Ureter (tissue), 1 donor: ENCODE data around the gene TEX36. TPM values are rescaled to one million over a fixed set of nuclear protein-coding genes. Genes with fewer than 3 reads are reported as not detected.
"Not testable (repeated sequence)": the region's sequence is repeated elsewhere in the genome, so short reads cannot be mapped to it uniquely, and the experiment has no call there.

Source experiments
- DNase-seq: peaks from one replicate; pipeline ENCODE4 v3.0.0-alpha.2; 2020; ENCODE audit warnings: low spot score
- total RNA-seq: library from RNA; stranded (reverse); gene quantifications from one replicate; pipeline ENCODE4 v1.2.4, GENCODE V29; 2023
- donor health status: DM: yes; HTN: yes; CAD: no.

The TEX36 gene
- total RNA-seq, 1 donor from 2014 or later: not detected

- DNase-seq: no peak
These were observed 51.2 kb downstream of the TEX36 start for GRCh38 chr10:125631806-125632205.

GRCh38 chr10:125629758-125630376 is 53.1 kb downstream of the TEX36 start:
- DNase-seq: no peak

- no peak for DNase-seq
These were observed 54.6 kb downstream of the TEX36 start for GRCh38 chr10:125628104-125629049.

GRCh38 chr10:125627646-125628045 is 55.3 kb downstream of the TEX36 start:
- DNase-seq: no peak

- DNase-seq: no peak
These were observed 56.3 kb downstream of the TEX36 start for GRCh38 chr10:125626671-125627070.

GRCh38 chr10:125625586-125625985 is 57.4 kb downstream of the TEX36 start:
- no peak for DNase-seq

GRCh38 chr10:125624800-125625199 is 58.2 kb downstream of the TEX36 start:
- no peak for DNase-seq

- DNase-seq: no peak
These were observed 61.9 kb downstream of the TEX36 start for GRCh38 chr10:125621052-125621451.

- no peak for DNase-seq
These were observed 62.6 kb downstream of the TEX36 start for GRCh38 chr10:125620401-125620800.

GRCh38 chr10:125613062-125613461 is 69.9 kb downstream of the TEX36 start:
- not testable (repeated sequence) for DNase-seq

- DNase-seq: no peak
These were observed 71.2 kb downstream of the TEX36 start for GRCh38 chr10:125611756-125612155.

- DNase-seq: no peak
These were observed 71.7 kb downstream of the TEX36 start for GRCh38 chr10:125611216-125611615.

- DNase-seq: no peak
These were observed 73.1 kb downstream of the TEX36 start for GRCh38 chr10:125609859-125610258.

GRCh38 chr10:125608474-125608873 is 74.5 kb downstream of the TEX36 start:
- DNase-seq: no peak

- DNase-seq: no peak
These were observed 75.2 kb downstream of the TEX36 start for GRCh38 chr10:125607689-125608290.

- no peak for DNase-seq
These were observed 76.5 kb downstream of the TEX36 start for GRCh38 chr10:125606414-125607010.

Other genes with a start within 250 kb of the TEX36 start
- 34.0 TPM for gene EDRF1, start 36.5 kb upstream of the TEX36 start, total RNA-seq
- gene MMP21, start 92.7 kb upstream of the TEX36 start, total RNA-seq: not detected
- gene UROS, start 140.1 kb upstream of the TEX36 start, total RNA-seq: 49.4 TPM
- 58.7 TPM for gene BCCIP, start 140.4 kb upstream of the TEX36 start, total RNA-seq
- 30.1 TPM for gene DHX32, start 198.1 kb upstream of the TEX36 start, total RNA-seq
- 6.3 TPM for gene FANK1, start 213.4 kb upstream of the TEX36 start, total RNA-seq